Measurements from ENCODE around the gene MYCBP.

- no peak for TF ChIP-seq CTCF (IDR thresholded peaks at IDR 0.05)
- no peak for TF ChIP-seq POLR2A (IDR thresholded peaks at IDR 0.05)
- TF ChIP-seq EP300 (IDR thresholded peaks at IDR 0.05; ENCODE audit: low read depth): no peak
- no peak for TF ChIP-seq POLR2AphosphoS5 (IDR thresholded peaks at IDR 0.05)
Observed at GRCh38 chr1:38918568-38918967, 45.4 kb upstream of the MYCBP start.

Measured in transverse colon (tissue), 4 donors.